NB4 (cell line): Measurements from ENCODE around the gene IGFBP2.

Experiments used
- DNase-seq: peaks from one replicate; pipeline ENCODE4 v3.0.0; 2010; ENCODE audit warnings: low read depth
- H3K4me3 ChIP-seq: one replicate; pipeline ENCODE4 v1.5.1; 2011; ENCODE audit warnings: mild to moderate bottlenecking, low read depth, low read length, moderate library complexity
- CTCF ChIP-seq: IDR thresholded peaks from one replicate; pipeline ENCODE4 v1.5.1; 2012; ENCODE audit warnings: low read depth, low read length
- MYC ChIP-seq: IDR thresholded peaks from 2 replicates; pipeline ENCODE4 v1.6.1; 2011; ENCODE audit warnings: low read depth, low read length
- POLR2A ChIP-seq: IDR thresholded peaks from 2 replicates; pipeline ENCODE4 v1.6.1; 2011; ENCODE audit warnings: mild to moderate bottlenecking; ENCODE audit not compliant: insufficient read length; ENCODE audit errors: extremely low read depth
- TF ChIP-seq, protein P1 (sequence below): IDR thresholded peaks from 2 replicates; pipeline ENCODE4 v1.6.1; 2011; ENCODE audit warnings: low read depth, low read length

The IGFBP2 gene, protein sequence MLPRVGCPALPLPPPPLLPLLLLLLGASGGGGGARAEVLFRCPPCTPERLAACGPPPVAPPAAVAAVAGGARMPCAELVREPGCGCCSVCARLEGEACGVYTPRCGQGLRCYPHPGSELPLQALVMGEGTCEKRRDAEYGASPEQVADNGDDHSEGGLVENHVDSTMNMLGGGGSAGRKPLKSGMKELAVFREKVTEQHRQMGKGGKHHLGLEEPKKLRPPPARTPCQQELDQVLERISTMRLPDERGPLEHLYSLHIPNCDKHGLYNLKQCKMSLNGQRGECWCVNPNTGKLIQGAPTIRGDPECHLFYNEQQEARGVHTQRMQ

DNA sequence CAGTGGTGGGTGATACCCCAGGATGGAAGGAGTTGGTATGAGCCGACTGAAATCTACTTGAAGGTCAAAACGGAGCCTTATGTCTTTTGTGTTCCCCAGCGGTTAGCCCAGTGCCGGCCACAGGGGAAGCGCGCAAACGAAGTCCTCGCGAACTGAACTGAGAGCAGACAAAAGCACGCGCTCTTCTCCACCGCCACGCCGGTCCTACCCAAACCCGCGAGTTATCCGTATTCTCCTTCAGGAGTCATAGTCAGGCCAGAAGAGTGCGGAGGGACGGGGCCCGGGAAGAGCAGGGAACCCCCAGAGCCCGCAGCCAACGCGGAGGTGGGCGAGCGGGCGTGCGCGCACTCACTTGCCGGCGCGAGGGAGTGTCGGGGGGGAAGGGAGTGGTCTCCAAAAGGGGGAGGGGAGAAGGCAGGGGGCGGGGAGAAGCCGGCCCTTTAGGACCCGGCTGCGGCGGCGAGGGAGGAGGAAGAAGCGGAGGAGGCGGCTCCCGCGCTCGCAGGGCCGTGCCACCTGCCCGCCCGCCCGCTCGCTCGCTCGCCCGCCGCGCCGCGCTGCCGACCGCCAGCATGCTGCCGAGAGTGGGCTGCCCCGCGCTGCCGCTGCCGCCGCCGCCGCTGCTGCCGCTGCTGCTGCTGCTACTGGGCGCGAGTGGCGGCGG is at the start of gene IGFBP2:
IGFBP2 (plus strand) TSS at position 469 of the 664 bp plus-strand sequence; CDS start at position 573, 104 bp downstream.
- peak within 1 kb of the TSS; percentile 97 for H3K4me3 ChIP-seq
- TF ChIP-seq CTCF (no peak), POLR2A (peak; percentile 67), MYC (no peak; the same call in 1 of the 2 replicates)
- TF ChIP-seq, protein P1, sequence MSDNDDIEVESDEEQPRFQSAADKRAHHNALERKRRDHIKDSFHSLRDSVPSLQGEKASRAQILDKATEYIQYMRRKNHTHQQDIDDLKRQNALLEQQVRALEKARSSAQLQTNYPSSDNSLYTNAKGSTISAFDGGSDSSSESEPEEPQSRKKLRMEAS: peak; percentile 58; the same call in 1 of the 2 replicates
- DNase-seq: peak; percentile 95

DNA sequence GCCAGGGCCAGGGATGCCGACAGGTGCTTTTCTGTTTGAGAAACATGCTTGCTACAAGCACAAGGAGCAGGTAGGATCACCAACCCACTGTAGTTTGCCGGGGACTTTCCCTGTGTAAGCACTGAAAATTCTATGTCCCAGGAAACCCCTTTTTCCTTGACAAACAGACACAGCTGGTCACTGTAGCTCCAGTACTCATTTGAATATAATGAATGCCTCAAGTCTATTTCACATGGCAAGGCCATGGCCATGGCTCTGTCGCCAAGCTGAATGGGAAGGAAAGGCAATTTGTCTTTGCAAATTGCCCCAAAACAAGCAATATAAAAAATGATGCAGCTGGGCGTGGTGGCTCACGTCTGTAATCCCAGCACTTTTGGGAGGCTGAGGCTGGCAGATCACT is 49.6 kb upstream of the IGFBP2 start:
- no peak overlapping the region for H3K4me3 ChIP-seq
- no peak for DNase-seq
- no peak for TF ChIP-seq MYC
- no peak for TF ChIP-seq POLR2A
- TF ChIP-seq, protein P1: no peak
- TF ChIP-seq CTCF: no peak

DNA sequence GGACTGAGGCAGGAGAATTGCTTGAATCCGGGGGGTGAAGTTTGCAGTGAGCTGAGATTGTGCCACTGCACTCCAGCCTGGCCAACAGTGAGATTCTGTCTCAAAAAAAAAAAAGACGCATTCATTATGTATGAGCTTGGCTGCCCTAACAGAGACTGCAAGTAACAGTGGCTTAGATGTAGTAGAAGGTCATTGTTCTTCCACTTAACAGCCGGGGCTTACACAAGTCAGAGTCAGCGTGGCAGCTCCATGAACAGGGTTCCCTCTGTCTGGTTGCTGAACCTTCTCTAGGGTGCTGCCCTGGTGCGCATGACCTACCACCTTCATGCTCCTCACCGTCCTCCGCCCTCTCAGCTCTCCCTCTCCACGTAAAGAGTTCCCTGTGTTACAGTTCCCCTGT is 49.1 kb upstream of the IGFBP2 start:
- no peak overlapping the region for H3K4me3 ChIP-seq
- TF ChIP-seq MYC: no peak
- TF ChIP-seq POLR2A: no peak
- TF ChIP-seq CTCF: no peak
- TF ChIP-seq, protein P1: no peak
- DNase-seq: no peak

DNA sequence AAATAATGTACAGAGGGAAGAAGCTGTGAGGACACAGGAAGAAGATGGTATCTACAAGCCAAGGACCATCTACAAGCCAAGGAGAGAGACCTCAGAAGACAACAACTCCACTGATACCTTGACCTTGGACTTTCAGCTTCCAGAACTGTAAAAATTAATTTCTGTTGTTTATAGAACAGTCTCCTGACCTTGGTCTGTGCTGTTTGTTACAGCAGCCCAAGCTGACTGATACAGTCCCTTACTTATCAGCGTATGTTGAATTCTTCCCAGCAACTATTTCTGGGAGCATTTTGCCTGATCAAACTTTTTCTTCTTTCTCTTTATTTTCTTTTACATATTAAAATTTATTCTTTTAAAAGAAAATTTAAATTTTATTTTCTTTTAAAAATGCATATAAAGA is 47.8 kb upstream of the IGFBP2 start:
- no peak overlapping the region for H3K4me3 ChIP-seq
- no peak for DNase-seq
- TF ChIP-seq, protein P1: no peak
- TF ChIP-seq POLR2A (no peak), MYC (no peak), CTCF (no peak)

GRCh38 chr2:216588861-216589710 is 44.1 kb upstream of the IGFBP2 start:
- no peak for TF ChIP-seq POLR2A
- TF ChIP-seq, protein P1: no peak
- TF ChIP-seq MYC: no peak
- no peak for TF ChIP-seq CTCF
- no peak for DNase-seq
- no peak overlapping the region for H3K4me3 ChIP-seq
